GM18502 (cell line): ENCODE data around the gene GNMT.
A peak's percentile ranks its signal among the peaks of the same experiment; 100 is the strongest.

Experiments
- ATAC-seq: cut with Tn5 transposase; IDR thresholded peaks from one replicate; pipeline ENCODE4 v1.9.1; 2021; ENCODE audit warnings: mild to moderate bottlenecking; ENCODE audit not compliant: unreplicated experiment, poor library complexity

GNMT gene

DNA sequence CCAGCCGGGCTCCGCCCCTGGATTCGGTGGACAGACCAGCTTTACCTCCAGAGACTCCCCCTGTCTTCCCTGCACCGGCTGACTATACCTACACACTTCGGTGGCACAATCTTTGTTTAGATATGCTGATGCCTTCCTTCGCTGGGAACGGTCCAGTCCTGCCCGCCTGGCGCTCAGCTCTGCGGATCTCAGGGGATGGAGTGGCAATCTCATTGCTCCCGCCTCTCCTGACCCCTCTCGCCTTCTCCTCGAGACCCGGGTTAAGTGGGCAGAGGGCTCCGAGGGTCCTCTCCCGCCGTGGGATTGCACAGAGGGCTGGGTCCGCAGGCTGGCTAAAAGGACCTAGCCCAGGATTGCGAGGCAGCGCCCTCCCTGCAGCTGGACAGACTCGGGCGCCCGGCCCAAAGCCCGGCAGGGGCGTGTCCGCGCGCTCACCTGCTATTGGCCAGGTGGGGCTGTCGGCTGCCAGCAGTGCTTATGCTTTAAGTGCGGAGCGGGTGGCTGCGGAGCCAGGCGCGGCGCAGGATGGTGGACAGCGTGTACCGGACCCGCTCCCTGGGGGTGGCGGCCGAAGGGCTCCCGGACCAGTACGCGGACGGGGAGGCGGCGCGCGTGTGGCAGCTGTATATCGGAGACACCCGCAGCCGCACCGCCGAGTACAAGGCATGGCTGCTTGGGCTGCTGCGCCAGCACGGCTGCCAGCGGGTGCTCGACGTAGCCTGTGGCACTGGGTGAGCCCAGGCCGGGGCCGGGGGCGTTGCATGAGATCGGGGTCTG is at the start of gene GNMT:
Gene GNMT (plus strand): TSS at position 512 of the 777 bp plus-strand sequence. CDS start 14 bp downstream, at position 526.
- no peak for ATAC-seq

DNA sequence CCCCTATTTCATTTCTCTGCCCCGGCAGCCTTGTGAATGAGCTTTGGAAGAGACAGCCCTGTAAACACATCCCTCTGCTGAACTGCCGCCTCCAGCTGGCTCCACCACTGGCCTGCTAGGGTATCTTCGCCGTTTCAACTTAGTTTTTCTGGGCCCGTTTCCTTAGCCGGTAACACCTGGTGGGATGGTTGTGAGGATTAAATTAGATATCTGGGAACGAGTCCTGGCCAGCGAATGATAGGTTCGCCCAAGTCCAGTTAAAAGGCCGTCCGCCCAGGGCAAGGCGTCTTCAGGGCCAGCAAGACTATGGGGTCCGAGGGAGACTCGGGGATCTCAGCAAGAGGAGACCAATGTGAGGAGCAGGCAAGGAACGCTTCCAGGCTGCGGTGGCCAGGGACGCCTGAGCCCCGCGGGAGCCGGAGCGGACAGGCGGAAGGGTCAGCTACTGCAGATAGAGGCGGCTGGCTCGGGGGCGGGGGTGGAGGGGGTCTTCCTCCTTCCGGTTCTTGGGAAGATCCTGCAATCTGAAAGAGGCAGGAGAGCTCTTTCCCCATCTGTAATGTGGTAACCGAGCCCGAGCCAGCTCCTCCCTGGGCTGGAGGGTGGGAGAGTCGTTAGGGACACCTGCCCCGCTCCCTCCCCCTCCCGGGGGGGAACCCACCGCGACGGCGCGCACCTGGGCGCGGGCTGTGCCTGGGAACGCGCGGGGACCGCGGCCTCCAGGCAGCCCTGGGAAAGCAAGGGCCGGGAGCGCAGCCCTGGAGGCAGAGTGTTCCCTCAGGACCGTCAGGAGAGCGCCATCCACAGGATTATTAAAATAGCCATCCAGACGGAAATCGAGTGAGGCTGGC is 49.2 kb upstream of the GNMT start:
- no peak for ATAC-seq

DNA sequence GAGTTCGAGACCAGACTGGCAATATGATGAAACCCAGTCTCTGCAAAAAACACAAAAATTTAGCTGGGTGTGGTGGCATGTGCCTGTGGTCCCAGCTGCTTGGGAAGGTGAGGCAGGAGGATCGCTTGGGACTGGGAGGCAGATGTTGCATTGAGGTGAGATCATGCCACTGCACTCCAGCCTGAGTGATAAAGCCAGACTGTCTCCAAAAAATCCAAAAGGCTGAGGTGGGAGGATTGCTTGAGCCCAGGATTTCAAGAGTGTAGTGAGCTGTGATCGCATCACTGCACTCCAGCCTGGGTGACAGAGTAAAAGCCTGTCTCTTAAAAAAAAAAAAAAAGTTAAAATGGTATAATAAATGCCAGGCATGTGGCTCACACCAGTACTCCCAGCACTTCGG is 46.0 kb upstream of the GNMT start:
- ATAC-seq, result no peak

DNA sequence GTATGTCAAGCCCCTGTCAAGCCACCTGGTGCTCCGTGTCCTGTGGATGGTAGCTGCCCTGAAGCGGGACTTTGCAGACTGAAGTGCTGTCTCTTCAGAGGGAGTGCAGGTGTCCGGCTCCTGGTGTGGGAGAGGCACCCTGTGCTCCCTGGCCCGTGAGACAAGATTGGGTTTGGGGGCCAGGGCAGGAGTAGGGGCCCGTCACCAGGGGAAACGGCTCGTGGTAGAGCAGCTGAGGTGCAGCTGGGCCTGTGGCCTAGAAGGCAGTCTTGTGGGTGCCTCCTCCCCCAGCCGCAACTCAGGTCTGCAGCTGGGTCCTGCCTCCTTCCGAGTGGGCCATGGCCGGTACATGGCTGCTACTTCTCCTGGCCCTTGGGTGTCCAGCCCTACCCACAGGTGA is 44.8 kb upstream of the GNMT start, which contains the start of gene PTCRA:
Gene PTCRA (plus strand): TSS at position 322 of the 400 bp plus-strand sequence. CDS start 17 bp downstream, at position 339.
- no peak for ATAC-seq

DNA sequence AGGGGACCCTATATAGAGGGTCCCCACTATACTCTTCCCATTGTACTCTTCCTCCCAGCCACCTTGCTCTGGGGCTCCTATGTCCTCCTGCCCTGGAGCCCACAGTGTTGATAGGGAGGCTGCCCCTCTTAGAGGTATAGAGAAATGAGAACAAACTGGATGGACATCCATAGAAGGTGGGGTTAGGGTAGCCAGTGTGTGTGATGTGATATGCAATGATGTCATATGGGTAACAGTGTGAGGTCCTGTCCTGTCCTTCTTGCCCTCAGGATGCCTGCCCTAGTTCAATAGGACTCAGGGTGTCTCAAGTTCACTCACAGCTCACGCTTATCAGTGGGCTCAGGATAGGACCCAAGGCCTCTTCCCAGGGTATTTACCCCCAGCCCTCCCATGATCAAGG is 44.3 kb upstream of the GNMT start:
- ATAC-seq, result no peak

DNA sequence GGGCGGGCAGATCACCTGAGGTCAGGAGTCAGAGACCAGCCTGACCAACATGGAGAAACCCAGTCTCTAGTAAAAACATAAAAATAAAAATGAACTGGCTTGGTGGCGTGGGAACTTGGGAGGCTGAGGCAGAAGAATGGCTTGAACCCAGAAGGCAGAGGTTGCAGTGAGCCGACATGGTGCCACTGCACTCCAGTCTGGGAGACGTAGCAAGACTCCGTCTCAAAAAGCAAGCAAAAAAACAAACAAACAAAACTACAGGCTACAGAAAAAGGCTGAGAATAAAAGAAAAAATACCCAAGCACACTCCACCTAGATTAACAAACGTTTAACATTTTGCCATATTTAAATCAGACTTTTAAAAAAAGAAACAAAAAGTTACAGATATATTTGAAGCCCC is 38.8 kb upstream of the GNMT start:
- no peak for ATAC-seq

DNA sequence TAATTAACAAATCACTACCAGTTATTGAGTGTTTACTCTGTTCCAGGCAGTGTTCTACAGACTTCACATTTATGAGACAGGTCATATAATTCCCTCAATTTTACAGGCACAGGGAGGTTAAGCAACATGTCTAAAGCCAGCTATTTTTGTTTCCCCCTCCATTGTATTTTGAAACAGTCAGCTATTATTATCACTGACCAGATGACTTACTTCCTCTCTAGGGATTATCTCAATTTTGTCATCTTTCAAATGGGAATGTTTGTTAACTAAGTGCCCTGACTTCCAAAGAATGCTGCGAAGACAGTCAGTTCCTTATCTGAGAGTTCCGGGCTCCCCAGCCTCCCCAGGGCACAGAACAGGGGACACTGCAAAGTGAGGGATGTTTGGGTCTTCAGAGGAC is 36.9 kb upstream of the GNMT start:
- no peak for ATAC-seq

DNA sequence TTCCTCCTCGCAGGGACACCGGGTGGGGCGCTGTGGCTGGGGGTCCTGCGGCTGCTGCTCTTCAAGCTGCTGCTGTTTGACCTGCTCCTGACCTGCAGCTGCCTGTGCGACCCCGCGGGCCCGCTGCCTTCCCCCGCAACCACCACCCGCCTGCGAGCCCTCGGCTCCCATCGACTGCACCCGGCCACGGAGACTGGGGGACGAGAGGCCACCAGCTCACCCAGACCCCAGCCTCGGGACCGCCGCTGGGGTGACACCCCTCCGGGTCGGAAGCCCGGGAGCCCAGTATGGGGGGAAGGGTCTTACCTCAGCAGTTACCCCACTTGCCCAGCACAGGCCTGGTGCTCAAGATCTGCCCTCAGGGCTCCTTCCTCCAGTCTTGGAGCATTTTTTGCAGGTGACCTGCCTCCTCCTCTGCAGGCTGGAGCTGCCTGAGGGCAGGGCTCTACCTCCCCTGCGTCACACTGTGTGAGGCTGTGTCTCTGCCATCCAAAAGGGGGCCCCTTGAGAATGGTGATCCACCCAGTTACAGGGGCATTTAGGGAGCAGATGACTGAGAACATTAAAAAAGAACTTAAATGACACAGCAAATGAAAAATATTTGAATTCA is 35.2 kb upstream of the GNMT start:
- no peak for ATAC-seq

DNA sequence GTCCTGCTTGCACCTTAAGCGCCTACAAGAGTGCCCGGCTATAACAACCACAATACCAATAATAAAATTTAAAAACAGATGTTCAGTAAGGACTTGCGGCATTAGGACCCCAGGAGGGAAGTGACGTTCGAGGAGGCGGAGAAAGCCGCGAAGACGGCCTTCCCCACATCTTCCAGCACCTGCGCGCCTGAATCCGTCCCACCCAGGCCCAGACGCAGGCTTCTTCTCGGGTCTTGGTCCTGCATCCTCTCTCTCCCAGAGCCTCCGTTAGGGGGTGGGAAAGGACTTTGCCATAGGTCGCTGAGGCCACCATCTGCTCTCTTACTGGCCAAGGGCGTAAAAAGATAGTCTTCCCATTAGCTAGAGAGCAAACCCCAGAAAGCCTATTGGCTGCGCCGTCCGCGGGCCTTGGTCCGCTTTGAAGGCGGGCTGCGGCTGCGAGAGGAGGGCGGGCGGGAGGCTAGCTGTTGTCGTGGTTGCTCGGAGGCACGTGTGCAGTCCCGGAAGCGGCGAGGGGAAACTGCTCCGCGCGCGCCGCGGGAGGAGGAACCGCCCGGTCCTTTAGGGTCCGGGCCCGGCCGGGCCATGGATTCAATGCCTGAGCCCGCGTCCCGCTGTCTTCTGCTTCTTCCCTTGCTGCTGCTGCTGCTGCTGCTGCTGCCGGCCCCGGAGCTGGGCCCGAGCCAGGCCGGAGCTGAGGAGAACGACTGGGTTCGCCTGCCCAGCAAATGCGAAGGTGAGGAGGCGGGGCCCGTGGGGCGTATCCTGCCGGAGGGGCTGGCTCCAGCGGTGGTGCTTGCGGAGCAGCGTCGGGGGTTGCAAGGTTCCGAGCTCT is 31.4 kb upstream of the GNMT start, which contains the start of gene CNPY3:
Gene CNPY3 (plus strand): TSS at position 495 of the 835 bp plus-strand sequence. CDS start 91 bp downstream, at position 586.
- ATAC-seq, result peak; percentile 73

DNA sequence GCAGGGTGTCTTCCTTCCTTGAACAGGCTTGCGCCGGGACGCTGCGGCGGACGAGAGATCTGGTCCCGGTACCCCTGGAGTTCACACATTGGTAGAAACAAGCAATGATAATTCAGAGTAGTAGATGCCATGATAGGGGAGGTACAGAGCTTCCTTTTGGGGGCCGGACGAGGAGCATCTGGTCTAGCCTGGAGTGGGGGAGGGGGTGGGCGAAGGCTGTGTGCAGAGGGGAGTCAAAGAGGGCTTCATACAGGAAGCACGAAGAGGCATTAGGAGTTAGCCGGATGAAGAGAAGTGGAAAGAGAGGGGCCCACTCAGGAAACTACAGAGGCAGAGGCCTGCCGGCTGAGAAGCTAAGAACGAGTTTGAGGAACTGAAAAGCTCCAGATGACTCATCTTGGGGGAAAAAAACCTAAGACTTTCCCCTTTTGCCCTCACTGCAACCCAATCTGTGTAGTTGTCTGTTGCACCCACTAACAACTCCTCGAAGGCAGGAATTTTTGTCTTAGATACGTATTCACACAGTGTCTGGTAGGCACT is 30.7 kb upstream of the GNMT start:
- ATAC-seq, result peak; percentile 58

DNA sequence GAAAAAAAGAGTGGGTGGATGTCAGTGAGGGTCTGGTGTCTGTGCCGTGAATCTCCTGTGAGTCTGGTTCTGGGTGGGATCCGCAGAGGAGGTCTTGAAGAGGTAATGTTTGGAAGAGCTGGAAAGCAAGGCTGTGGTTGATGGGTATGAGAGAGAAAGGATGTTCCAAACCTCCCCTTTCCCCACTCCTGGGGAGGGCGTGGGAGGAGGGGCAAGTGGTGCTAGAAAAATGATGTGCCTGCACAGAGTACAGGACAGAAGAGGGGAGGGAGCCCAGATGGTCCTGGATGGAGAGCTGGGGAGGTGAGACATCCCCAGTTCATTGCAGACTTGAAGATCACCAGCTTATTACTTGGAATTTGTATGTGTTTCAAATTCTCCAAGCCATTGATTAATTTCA is 28.1 kb upstream of the GNMT start:
- ATAC-seq, result no peak

DNA sequence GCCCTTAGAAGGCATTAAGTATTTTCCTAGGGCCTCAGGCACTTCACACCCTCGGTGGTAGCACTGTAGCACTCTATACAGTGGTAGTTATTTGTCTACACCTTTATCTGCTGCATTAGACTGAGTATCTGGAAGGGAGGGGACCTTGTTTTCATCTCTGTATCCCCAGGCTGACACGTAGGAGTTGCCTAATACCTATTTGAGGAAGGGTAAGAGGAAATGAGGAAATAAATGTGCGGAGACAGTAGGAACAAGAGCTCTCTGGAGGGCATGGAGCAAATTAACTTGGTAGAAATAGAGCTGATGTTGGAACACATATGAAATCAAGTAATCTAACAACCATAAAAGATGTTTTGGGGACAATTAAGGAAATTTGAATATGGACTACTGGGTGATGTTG is 27.3 kb upstream of the GNMT start:
- no peak for ATAC-seq

DNA sequence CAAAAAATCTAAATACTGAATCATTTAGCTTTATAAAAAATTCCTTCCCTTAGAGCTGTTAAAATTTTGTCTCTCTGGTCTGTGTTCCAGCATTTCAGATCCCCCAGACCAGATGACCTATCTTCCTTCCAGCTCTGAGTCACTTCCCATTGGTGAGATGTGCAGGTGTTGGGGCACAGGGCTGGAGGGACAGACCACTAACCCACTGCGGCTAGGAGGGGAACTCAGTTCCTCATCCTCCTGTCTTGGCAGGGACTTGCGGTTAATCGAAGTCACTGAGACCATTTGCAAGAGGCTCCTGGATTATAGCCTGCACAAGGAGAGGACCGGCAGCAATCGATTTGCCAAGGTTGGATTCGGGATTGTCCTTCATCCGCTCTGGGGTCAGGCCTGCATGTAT is 25.2 kb upstream of the GNMT start:
- ATAC-seq, result no peak

DNA sequence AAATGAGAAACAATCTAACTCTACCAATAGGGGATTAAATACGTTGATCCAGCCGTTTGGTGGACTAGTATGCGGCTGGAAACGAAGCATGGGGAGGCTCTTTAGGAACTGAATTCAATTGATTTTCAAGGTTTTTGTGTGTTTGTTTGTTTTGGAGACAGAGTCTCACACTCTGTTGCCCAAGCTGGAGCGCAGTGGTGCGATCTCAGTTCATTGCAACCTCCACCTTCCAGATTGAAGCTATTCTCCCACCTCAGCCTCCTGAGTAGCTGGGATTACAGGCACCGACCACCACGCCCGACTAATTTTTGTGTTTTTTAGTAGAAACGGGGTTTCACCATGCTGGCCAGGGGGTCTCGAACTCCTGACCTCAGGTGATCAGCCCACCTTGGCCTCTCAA is 24.2 kb upstream of the GNMT start:
- no peak for ATAC-seq

DNA sequence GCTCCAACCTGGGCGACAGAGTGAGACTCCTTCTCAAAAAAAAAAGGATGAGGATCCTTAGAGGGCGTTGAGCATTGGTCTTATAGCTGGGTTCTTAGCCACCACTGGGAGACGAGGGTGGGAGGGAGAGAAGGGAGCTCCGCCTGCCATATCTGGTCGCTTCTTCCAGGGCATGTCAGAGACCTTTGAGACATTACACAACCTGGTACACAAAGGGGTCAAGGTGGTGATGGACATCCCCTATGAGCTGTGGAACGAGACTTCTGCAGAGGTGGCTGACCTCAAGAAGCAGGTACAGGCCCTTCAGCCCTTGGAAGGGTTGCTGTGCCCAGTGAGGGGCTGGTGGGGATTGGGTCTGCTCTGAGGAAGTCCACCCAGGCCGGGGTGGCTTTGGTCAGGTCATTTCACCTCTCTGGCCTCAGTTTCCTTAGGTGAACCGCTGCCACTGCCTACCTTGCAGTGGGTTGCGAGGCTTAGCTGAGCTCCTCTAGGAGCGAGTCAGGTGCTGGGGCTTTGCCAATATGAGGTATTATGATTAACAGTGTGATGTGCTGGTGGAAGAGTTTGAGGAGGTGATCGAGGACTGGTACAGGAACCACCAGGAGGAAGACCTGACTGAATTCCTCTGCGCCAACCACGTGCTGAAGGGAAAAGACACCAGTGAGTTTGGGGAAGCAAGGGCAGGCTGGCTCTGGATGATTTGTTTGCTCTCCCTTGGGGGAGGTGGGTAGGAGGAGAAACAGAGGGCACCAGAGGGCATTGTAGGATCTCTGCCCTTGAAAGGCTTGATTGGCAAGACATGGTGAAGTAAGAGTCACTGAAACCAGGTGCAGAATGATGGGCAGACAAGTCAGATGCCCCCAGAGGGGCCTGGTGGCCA is 22.8 kb upstream of the GNMT start:
- ATAC-seq, result no peak

DNA sequence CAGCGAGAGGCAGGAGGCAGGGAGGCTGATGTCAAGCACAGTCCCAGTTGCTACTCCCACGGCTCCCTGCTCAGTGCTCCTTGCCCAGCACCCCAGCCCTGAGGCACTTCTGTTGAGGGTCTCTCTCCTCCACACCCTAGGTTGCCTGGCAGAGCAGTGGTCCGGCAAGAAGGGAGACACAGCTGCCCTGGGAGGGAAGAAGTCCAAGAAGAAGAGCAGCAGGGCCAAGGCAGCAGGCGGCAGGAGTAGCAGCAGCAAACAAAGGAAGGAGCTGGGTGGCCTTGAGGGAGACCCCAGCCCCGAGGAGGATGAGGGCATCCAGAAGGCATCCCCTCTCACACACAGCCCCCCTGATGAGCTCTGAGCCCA is 22.1 kb upstream of the GNMT start:
- no peak for ATAC-seq

DNA sequence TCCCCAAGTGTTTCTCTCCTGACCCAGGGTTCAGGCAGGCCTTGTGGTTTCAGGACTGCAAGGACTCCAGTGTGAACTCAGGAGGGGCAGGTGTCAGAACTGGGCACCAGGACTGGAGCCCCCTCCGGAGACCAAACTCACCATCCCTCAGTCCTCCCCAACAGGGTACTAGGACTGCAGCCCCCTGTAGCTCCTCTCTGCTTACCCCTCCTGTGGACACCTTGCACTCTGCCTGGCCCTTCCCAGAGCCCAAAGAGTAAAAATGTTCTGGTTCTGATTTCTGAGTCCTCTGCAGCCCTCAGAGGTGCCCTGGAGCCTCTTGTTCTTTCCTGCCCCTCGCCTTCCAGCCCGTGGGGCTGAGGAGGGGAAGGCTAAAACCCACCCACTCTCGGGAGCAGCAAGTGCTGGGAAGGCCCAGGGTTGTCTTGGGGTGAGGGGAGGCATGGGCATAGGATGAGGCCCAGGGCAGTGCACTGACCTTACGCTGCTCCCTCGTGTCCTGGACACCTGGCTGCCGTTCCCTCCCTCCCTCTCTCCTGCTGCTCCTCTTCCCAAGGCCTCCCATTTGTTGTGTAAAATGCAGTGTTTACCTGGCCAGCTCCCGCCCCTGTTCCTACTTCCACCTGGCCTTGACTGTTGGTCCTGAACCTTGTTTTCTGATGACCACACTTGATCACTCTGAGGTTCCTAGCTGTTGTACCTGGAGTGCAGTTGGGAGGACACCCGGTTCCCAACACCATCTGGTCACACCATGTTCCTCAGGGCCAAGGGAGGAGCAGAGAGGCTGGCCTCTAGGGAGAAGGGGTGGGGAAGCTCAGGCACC is 21.4 kb upstream of the GNMT start:
- no peak for ATAC-seq

DNA sequence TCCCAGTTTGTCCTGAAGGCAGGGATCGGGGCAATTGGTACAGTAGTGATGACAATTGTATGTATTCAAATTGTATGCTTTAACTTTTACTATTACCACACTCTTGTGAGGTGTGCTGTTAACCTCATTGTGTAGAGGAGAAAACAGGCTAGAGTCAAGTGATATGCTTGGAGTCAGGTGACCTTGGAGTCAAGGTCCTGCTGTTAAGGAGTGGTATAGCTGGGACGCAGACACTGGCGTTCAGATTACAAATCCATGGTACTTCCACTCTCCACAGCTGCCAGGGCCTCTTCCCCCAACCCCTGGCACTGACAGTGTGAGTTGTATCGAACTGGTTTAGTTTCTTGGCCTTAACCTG is 20.8 kb upstream of the GNMT start:
- ATAC-seq, result no peak
